Esophagus muscularis mucosa (tissue), 4 donors: ENCODE measurements around the gene SYTL1.

Source experiments
- EP300 ChIP-seq: sonication (generic); formaldehyde crosslinking; IDR thresholded peaks from one replicate; pipeline ENCODE4 v1.6.1; 2017; ENCODE audit warnings: antibody characterized with exemption
- POLR2A ChIP-seq: fragments of 450-650 bp; IDR thresholded peaks from one replicate; pipeline ENCODE4 v1.6.1; 2017; ENCODE audit warnings: antibody characterized with exemption, moderate library complexity, mild to moderate bottlenecking, low read depth
- TF ChIP-seq, protein P1 (sequence below), 3 experiments: fragments of 200-600 bp in 2 of 3; fragments of 450-650 bp in 1 of 3; sonication (generic) in 2 of 3; IDR thresholded peaks; one replicate each; pipeline ENCODE4 v1.5.1; 2017 to 2019; ENCODE audit warnings: antibody characterized with exemption in 3 of 3, mild to moderate bottlenecking in 2 of 3, moderate library complexity in 1 of 3

DNA sequence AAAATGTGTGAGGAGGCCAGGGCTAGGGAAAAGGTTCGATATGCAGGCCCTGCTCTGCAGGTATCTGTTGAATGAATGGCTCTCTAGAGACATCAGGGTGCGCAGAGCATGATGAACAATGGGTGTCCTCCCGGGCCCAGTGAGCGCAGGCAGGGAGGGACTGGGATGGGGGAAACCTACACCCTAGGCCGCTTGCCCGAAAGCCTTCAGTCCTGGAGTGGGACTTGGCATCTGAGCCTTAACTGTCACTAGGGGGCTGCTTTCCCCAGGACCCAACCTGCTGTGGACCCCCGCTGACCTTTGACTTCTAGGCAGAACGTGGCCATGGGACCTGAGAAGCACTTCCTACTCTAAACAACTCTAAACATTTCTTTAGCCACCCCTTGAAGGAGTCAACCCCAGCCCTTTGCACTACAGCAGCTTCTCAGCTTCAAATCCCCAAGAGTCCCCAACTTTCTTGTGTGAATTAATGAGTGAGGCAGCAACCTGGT lies 25.4 kb downstream of the SYTL1 start:
- TF ChIP-seq, protein P1, sequence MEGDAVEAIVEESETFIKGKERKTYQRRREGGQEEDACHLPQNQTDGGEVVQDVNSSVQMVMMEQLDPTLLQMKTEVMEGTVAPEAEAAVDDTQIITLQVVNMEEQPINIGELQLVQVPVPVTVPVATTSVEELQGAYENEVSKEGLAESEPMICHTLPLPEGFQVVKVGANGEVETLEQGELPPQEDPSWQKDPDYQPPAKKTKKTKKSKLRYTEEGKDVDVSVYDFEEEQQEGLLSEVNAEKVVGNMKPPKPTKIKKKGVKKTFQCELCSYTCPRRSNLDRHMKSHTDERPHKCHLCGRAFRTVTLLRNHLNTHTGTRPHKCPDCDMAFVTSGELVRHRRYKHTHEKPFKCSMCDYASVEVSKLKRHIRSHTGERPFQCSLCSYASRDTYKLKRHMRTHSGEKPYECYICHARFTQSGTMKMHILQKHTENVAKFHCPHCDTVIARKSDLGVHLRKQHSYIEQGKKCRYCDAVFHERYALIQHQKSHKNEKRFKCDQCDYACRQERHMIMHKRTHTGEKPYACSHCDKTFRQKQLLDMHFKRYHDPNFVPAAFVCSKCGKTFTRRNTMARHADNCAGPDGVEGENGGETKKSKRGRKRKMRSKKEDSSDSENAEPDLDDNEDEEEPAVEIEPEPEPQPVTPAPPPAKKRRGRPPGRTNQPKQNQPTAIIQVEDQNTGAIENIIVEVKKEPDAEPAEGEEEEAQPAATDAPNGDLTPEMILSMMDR (IDR thresholded peaks at IDR 0.05) = no peak
- TF ChIP-seq EP300 (no peak), POLR2A (no peak)
